Stimulated activated CD8-positive, alpha-beta memory T cell treated with anti-CD3 and anti-CD28 coated beads, Interleukin-7, amount 100 ng/mL, for 24 hours (primary cell): ENCODE results near the gene COL20A1.

Source experiments
- DNase-seq: peaks from one replicate; pipeline ENCODE4 v3.0.0-alpha.2; 2020; ENCODE audit warnings: low read depth

Gene COL20A1

DNA sequence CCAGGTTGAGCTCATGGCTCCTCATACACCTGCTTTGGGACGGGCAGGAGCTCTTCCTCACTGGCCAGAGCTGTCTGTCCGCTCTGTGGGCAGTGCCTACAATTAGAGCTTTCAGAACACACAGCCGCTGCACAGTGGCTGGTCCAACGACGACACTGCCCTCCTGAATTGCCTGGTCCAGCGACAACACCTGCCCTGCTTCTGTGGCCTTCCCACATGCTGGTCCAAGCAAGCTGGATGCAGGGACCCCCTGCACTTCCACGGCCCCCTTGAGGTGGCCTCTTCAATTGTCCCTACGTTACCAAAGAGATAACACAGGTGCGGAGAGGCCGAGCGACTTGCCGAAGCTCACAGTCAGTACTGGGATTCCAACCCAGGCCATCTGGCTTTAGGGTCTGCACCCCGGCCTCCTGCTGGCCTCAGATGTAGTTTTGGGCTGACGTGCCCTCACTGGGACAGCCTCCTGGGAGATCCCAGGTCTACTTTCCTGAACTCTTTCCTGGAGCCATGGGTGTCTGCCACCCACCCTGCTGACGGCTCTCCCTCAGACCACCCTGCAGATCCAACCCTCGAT lies 69.5 kb downstream of the COL20A1 start:
- no peak for DNase-seq

DNA sequence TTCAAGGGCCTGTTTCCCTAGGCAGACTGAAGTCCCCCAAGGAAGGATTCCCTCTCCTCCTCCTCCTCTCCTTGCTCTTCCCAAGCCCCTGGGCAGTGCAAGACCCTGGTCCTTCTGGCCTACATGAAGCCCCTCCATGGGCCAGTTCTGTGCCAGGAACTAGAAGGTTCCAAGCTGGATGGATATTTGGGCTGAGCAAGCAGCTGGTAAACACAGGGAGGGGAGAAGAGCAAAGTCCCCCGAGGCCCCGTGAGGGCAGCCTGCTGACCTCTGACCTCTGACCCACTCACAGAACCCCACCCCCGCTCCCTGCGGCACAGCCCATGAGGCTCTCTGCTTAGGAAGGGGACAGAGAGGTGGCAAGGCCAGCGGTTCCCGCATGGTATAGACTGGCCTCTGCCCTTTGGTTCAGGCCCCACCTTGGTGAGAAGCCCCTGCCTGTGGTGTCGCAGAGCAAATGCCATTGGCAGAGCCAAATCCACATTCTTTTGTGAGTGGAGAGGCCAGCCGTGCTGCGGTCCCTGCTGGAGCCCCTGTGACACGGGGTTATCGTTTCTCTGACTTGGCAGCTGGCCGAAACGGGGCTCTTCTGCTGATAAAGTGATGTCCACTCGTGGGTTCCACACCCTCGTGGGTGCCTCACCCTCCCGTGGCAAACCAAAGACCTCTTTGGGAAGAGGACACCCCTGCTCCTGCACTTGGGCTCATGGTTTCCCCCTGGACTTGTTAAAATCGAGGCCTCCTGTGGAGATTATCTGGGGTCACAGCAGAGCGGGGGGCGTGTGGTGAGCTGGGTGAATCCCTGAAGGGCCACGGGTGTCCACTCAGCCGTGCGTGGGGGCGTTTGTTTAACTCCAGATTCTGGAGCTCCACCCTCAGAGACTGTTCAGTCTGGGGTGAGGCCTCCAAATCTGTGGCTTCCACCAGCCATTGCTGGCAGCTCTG lies 70.3 kb downstream of the COL20A1 start:
- DNase-seq = no peak

DNA sequence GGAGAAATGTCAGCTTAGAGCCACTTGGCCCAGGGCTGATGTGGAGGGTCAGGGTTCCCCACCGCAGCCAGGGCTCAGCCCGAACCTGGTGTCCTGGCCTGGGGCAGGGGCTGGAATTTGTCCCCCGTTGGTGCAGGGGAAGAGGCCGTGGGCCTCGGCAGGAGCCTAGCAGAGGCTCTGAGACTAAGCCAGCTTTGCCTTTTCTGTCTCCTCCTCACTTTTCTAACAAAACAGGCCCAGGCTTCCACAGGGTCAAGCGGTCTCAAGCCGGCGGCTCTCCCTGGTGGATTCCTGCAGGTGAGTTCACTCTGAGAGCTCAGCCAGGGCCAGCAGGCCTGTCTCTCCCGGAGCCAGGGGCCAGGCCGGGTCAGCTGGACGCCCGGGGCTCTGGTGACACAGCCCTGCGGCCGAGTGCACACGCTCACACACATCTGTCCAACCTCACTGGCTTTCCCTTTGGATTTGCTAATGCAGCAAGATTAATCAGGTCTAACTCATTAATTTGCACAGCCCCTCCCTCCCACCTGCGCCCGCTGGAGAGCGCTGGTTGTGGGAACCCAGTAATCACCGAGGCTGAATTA lies 71.1 kb downstream of the COL20A1 start:
- DNase-seq = no peak

DNA sequence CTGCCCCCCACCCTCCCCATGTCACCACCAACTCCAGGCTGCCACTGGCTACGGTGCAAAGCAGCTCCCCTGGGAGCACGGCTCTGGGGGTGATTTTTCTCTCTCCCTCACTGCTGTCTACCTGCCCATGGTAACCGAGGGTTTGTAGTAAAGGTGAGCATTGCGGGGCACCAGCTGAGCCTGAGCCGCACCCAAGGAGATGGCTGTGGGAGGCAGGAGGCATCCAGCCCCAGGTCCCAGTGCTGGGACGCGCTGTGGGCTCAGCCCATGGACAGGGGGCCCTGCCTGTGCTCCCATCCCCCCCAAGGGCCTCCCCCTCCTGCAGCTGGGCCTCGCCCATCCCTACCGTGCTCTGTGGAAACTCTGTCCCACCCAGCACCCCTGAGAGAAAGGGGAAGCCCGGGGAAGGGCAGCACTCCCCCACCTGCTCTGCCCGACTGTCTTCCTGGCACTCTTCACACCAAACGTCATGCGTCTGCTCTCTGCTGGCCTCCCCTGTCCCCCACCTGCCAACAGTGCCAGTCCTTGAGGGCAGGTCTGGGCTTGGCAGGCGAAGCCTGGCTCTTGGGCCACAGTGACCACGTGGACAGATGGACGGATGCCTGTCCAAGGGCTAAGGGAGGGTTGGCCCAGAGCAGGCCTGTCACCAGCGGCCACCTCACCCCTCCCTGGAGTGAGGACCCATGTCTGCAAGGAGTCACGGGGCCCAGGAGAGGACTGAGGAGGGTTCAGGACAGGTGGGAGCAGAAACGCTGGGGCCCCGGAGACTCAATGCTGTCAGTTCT lies 72.0 kb downstream of the COL20A1 start:
- DNase-seq = no peak

DNA sequence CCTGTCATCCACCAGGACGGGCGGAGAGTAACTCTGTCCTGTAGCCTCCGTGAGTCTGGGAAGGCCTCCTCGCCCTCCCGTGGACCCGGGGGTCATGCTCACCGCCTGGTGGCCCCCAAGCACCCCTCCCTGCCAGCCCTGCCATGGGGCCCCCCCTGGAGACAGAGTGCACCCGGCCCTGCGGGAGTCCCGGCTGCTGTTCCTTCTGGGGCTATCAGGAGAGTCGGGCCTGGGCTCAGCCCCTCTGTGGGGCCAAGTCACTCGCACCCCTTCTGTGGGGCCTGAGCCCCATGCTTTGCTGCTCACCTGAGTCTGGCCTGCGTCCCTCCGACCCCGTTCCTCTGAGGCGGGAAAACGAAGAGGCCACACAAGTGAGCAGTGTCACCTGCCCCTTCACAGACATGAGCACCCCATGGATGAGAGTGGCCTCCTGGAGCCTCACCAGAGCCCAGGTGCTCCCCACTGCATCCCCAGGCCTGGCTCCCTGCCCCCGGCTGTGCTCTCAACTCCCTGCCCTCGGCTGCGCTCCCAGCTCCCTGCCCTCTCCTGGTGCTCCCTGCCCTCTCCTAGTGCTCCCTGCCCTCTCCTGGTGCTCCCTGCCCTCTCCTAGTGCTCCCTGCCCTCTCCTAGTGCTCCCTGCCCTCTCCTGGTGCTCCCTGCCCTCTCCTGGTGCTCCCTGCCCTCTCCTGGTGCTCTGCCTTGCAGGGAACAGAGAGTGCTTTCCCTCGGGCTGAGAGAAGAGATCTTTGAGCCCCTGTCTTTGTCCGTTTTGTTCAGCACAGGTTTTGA lies 72.8 kb downstream of the COL20A1 start:
- no peak for DNase-seq

DNA sequence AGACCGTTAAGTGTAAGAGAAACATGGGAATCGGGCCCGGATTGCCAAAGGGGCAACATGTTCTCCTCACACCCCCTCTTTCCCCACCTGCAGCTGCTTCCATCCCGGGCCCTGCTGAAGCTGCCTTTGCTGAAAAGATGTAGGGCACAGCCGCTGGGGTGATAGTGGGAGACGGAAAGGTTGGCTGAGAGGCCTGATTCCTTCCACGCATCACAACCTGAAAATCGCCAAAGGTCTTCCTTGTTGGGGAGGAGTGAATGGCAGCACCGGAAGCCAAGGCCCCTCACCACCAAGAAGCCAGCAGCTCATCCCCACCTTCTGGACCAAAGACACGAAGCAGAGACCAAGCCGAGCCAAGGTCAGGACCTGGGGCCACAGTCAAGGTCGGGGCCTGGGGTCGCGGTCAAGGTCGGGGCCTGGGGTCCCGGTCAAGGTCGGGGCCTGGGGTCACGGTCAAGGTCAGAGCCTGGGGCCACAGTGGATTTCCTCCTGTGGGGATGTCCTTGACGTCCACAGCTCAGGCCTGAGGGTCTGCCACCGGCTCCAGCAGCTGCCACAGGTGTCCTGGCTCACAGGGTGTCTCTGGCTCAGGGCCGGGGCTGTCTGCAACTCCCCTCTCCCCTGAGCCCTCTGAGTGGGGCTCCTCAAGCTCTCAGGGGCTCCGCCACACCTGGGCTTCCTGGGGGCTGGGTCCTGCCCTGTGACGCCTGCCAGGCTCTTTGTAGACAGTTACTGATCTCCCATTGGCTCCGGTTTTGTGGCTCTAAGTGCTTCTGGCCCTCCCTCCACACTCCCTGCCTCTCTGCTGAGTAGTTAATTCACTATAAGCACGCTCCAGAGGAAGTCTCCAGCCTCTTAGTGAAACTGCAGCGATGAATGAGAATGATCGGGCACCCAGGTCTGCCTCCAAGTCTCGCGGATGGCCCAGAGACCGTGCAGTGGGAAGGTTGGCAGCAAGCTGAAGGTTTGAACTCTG lies 73.7 kb downstream of the COL20A1 start:
- no peak for DNase-seq

DNA sequence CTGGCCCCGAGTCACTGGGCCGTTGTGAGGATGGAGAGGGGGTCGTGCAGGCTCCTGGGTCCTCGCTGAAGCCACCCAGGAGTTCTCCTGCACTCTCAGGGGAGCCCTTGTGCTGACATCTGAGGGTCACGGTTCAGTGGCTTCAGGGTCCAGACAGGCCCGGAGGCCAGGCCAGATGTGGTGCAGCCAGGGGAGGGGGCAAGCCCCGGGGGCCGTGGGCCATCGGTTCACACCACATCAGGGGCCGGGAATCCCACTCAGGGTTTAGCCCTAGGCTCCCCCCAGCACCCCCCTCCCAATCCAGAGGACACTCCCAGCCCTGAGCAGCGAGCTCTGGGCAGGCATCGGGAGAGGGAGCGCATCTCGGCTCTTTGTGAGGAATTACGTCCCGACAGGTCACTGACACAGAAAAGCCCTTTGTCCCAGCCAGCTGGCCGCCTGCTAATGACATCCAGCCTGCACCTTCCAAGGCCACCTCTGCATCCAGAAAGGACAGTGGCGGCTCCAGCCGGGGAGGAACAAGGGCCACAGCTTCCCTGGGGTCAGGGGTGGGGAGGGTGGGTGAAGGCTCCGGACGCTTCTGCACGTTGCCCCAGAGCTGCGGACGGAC lies 74.6 kb downstream of the COL20A1 start:
- no peak for DNase-seq

DNA sequence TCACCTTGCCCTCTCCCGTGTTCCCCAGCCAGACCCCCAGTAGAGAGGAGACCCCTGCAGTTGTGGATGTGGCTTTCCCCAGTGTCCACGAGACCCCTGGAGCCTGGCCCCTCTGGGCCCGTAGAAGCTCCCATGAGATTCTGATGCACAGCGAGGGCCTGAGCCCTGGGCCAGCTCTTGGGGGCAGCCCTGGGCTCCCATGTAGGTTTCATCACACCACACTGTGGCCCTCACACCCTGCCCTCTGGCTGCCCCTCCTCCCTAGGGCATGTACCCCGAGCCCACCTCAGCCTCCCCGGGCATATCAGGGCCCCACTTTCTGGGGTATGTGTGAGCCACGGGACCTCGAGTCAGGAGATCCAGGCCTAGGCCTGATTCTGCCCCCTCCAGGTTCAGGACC lies 75.2 kb downstream of the COL20A1 start:
- DNase-seq = no peak

DNA sequence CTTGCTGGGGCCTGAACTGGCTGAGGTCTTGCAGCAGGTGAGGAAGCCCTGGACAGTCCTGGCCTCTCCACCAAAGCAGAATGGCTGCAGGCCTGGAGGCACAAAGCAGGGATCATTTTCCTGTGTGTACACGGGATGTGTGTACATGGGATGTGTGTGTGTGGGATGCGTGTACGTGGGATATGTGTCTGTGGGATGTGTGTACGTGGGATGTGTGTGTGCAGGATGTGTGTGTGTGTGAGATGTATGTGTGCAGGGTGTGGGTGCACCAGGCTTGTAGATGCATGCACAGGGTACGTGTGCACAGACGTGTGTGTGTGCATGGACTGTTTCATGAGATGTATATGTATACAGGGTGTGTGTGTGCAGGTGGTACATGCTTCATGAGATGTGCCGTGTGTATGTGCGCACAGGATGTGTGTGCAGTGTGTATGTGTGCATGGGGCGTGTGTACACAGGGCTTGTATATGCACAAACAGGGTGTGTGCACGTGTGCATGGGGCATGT lies 76.1 kb downstream of the COL20A1 start:
- DNase-seq = no peak

DNA sequence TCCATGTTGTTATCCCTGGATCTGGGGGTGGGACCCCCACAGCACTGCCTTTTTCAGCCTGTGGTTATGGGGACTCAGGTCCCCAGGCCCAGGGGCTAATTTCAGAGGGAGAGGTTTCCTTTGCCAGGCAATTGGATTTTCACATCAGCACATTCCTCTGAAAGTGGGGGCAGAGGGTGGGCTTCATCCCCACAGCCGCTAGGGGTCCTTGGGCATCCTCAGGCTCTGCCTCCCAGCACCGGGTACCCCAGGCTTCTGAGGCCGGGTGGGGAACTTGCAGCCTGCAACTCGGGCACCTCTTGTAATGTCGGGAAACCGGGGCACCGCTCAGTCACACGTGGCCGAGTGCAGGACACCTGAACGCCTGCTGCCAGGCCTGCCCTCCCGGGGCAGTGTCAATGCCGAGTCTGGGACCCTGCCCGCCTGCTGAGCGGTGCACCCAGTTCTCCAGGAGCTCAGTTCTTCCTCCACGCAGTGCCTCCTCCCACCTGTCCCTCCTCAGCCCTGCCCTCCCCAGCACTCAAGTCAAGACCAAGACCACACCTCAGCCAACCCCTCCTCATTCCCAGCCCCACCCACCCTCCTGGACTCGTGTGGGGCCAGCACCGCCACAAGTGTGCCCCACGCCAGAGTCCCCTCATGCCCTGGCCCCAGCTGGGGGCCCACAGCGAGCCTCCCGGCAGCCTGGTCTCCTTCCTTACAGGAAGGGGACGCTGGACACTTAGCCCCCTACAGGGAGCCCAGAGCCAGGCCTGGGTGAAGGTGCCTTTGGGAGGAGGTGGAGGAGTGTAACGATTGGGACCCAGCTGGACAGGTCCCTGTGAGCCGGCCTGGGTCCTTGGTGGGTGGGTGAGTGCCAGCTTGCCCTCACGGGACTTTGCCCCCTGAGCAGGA lies 77.0 kb downstream of the COL20A1 start:
- DNase-seq = no peak

DNA sequence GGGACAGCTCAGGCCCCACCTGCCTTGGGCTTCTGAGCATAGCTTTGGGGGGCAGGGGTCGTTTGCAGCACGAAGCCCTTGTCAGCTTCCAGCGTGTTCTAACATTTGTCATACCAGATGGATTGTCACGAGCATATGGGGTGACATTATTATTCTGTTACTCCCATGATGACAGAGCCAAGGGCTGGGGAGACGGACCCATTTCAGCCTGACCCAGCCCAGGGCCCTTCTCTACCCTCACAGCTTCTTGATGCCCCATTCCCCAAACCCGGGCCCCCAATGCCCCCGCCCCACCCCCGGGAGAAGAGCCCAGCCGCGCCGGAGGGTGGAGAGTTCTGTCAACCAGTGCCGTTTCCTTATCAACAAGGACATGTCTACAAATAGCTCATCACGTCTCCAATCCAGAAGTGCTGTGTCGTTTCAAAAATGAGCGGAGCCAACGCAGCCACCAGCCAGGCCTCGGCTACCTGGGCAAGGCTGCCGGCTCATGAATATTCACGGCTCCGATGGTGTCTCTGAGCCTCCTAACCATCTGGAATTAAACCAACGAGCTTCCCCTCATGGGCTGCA lies 77.7 kb downstream of the COL20A1 start:
- no peak for DNase-seq

DNA sequence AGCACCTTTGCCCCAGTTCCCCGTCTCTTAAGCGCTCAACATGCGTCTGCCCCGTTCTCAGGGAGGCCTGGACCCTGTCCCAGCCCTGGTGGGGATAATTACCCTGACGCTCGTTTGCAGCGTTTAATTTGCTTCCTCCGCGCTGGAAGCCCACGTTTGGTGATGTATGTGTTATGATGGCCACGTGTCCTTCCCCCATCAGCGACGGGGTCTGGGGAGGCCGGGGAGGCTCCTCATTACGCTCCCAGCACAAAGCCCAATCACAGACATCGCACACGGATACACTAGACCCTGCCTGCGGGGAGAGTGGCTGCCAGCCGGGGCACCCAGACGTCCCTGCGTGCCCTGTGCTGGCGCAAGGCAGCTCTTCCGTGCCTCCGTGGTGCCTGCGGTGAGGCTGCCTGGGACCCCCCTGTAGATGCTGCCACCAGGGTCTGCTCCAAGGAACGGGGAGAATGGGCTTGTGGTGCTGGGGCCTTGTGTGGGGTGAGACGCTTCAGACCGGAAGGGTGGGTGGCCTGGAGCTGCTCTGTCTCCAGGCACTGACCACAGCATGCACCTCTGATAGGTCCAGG lies 78.4 kb downstream of the COL20A1 start:
- DNase-seq = no peak

DNA sequence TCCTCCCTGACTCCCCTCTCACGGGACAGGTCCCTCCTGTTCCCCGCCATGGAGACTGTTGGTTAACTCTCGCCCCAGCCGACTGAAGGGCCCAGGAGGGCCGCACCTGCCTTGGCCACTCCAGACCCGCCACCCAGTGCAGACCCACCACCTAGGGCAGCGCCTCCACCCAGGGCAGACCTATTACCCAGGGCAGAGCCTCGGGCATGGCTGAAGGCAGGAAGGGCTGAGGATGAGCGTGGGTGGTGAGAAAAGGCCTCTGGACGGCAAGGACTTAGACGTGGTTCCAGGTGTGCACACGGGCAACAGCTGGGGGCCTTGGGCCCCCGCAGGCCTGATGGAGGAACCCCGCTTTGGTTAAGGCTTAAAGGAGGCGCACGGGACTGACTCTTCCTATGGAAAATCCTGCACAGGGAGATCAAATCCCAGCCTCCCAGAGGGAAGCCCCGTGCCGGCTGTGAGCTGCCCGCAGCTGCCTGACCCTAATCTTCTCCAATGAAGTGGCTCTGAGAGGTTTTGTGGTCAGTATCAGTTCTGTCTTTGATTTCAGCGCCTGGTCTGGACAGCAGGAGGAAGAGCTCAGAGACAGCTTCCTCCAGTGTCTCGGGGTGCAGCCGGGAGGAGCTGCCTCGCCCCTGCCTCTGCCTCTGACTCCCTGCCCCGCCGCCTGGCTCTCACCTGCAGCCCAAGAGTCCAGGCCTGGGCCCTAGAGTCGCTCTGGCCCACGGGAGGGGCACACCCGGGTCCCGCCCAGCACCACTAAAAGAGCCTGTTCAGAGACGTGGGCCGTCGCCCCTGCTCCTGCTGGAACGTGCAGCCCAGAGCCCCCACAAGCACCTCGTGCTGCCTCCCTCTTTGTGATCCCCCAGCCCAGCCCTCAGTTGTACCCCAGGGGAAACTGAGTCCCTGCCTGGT lies 80.2 kb downstream of the COL20A1 start:
- no peak for DNase-seq

DNA sequence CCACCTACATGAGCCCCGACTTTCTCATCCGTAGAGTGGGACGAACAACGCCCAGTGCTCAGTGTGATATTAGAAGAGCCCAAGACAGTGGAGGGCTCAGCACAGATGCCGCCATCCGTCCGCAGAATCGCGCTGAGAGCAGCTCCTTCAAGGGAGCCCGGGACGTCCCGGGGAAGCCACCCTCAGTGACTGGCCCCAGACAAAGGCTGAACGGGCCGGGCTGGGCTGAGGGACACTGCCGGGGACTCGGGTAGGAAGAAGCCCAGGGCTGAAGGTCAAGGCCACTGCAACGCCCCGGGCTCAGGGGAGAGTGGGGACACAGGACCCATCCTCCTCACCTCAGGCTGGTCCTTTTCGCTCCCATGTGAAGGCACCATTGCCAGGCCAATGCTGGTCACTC lies 81.0 kb downstream of the COL20A1 start:
- no peak for DNase-seq

DNA sequence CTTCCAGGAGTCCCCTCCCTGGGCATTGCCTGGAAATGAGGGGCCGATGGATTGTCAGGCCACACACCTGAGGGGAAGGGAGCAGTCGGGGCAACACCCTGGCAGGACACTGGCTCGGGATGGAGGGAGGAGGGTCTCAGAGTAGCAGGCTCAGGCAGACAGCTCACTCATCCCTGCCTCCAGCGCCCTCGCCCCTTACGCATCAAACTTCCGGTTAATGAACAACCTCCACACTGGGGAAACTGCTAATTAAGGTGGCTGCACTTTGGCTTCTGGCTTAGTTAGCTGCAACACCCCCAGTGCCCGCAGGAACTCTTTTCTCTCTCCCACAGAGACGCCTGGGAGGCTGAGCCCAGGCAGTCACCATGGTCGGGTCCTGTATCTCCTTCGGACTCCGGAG lies 81.5 kb downstream of the COL20A1 start:
- DNase-seq = no peak

DNA sequence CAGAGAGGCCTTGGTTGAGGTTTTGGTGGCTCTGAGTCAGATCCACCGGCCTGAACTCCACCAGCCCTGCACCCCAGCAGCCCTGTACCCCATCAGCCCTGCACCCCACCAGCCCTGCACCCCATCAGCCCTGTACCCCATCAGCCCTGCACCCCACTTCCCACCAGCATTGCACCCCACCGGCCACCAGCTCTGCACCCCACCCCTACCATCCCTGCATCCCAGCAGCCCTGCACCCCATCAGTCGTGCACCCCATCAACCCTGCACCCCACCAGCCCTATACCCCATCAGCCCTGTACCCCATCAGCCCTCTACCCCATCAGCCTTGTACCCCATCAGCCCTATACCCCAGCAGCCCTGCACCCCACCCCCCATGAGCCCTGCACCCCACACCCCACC lies 82.5 kb downstream of the COL20A1 start:
- no peak for DNase-seq
